HCT116 (cell line): ENCODE results near the gene ILRUN. TPM values are rescaled to one million over a fixed set of nuclear protein-coding genes. Genes with fewer than 3 reads are reported as not detected.
A peak's percentile ranks its signal among the peaks of the same experiment; 100 is the strongest.
"Not testable (repeated sequence)": the region's sequence is repeated elsewhere in the genome, so short reads cannot be mapped to it uniquely, and the experiment has no call there.

ENCODE experiments used
- ATAC-seq: fragments of 200-7000 bp; cut with Tn5 transposase; 2 replicates; pipeline ENCODE4 v1.9.1; 2020; ENCODE audit warnings: mild to moderate bottlenecking, moderate library complexity
- BruUV-seq: library from RNA; stranded (reverse); fragments of 400-500 nt; replicated peaks from 2 replicates; lab custom pipeline; 2021; lab: Mats Ljungman, UMichigan
- CTCF ChIA-PET: fragments of 300-600 bp; sonication (Branson Sonifier 250); formaldehyde crosslinking; loops from one replicate; lab custom pipeline; 2021; ENCODE audit warnings: antibody characterized with exemption; lab: Charles Lee
- POLR2A ChIA-PET: fragments of 300-600, 350-600 bp; sonication (Branson Sonifier 250); formaldehyde crosslinking; loops from one replicate; lab custom pipeline; 2021; ENCODE audit warnings: antibody characterized with exemption; lab: Charles Lee
- RAD21 ChIA-PET, 2 experiments: fragments of 300-600 bp; sonication (Branson Sonifier 250); formaldehyde crosslinking; loops; one replicate each; lab custom pipeline; 2023; ENCODE audit warnings: low total read pairs in 2 of 2; ENCODE audit not compliant: uncharacterized antibody in 2 of 2, unreplicated experiment in 2 of 2, low non-redundant PET in 1 of 2; lab: Charles Lee
- DNase-seq: peaks from one replicate; pipeline ENCODE4 v3.0.0-alpha.2; 2010; ENCODE audit warnings: low read depth, low spot score
- H2AFZ ChIP-seq: fragments of 200-600 bp; shearing (Covaris generic), sonication (generic); 2 replicates; pipeline ENCODE4 v1.6.1; 2017; ENCODE audit warnings: low read depth, mixed run types, mixed read lengths, antibody characterized with exemption, low read length; ENCODE audit not compliant: poor library complexity, severe bottlenecking
- H3K27ac ChIP-seq: 2 replicates; pipeline ENCODE4 v1.5.1; 2012; ENCODE audit warnings: low read depth, low read length
- H3K27me3 ChIP-seq: fragments of 200-600 bp; sonication (generic); 2 replicates; pipeline ENCODE4 v1.6.1; 2016; ENCODE audit warnings: mixed run types, low read length, mixed read lengths; ENCODE audit not compliant: insufficient read depth
- H3K36me3 ChIP-seq, 2 experiments: fragments of 200-500 bp in 1 of 2; fragments of 200-600 bp in 1 of 2; sonication (Bioruptor generic) in 1 of 2; sonication (generic) in 1 of 2; 2 replicates each; pipeline versions ENCODE4 v1.5.1 to v1.6.1; 2014 to 2016; ENCODE audit warnings: low read length in 2 of 2, inconsistent platforms in 1 of 2, mixed read lengths in 1 of 2, mixed run types in 1 of 2; ENCODE audit not compliant: insufficient read depth in 2 of 2, control insufficient read depth in 1 of 2
- H3K4me1 ChIP-seq, 2 experiments: fragments of 200-600 bp in 1 of 2; sonication (generic) in 1 of 2; 2 replicates each; pipeline versions ENCODE4 v1.5.1 to v1.6.1; 2012 to 2017; ENCODE audit warnings: low read length in 2 of 2, inconsistent platforms in 1 of 2, mild to moderate bottlenecking in 1 of 2, mixed read lengths in 1 of 2, mixed run types in 1 of 2, moderate library complexity in 1 of 2; ENCODE audit not compliant: insufficient read depth in 2 of 2, control insufficient read depth in 1 of 2
- H3K4me2 ChIP-seq: fragments of 200-600 bp; sonication (generic); 2 replicates; pipeline ENCODE4 v1.6.1; 2017; ENCODE audit warnings: mixed run types, low read length, mixed read lengths
- H3K4me3 ChIP-seq, 2 experiments: fragments of 200-600 bp in 1 of 2; sonication (generic) in 1 of 2; replicated peaks in 1 of 2; 2 replicates each; pipeline ENCODE4 v1.5.1; 2011 to 2016; ENCODE audit warnings: low read length in 2 of 2, control low read depth in 1 of 2, low read depth in 1 of 2, mild to moderate bottlenecking in 1 of 2, mixed read lengths in 1 of 2, mixed run types in 1 of 2
- H3K79me2 ChIP-seq: fragments of 200-600 bp; sonication (generic); 2 replicates; pipeline ENCODE4 v1.6.1; 2017; ENCODE audit warnings: mild to moderate bottlenecking, mixed run types, low read length, moderate library complexity, mixed read lengths; ENCODE audit not compliant: insufficient read depth
- H3K9ac ChIP-seq: fragments of 200-600 bp; sonication (generic); 2 replicates; pipeline ENCODE4 v1.6.1; 2016; ENCODE audit warnings: low read length, mixed read lengths
- H3K9me2 ChIP-seq: fragments of 200-600 bp; sonication (generic), shearing (Covaris generic); 2 replicates; pipeline ENCODE4 v1.6.1; 2017; ENCODE audit warnings: mixed run types, mild to moderate bottlenecking, moderate library complexity; ENCODE audit not compliant: insufficient read depth
- H3K9me3 ChIP-seq, 2 experiments: fragments of 200-500 bp in 1 of 2; fragments of 200-600 bp in 1 of 2; sonication (Bioruptor generic) in 1 of 2; sonication (generic) in 1 of 2; 2 replicates each; pipeline ENCODE4 v1.6.1; 2014 to 2017; ENCODE audit warnings: low read length in 2 of 2, mixed read lengths in 2 of 2, inconsistent platforms in 1 of 2, low read depth in 1 of 2, mild to moderate bottlenecking in 1 of 2, mixed run types in 1 of 2, moderate library complexity in 1 of 2; ENCODE audit not compliant: control insufficient read depth in 1 of 2, insufficient read depth in 1 of 2
- H4K20me1 ChIP-seq: fragments of 200-600 bp; sonication (generic), shearing (Covaris generic); 2 replicates; pipeline ENCODE4 v1.6.1; 2017; ENCODE audit warnings: mixed run types, mild to moderate bottlenecking, moderate library complexity; ENCODE audit not compliant: insufficient read depth
- ATF3 ChIP-seq: IDR thresholded peaks from 2 replicates; pipeline ENCODE4 v1.6.1; 2012
- CEBPB ChIP-seq: IDR thresholded peaks from 2 replicates; pipeline ENCODE4 v1.6.1; 2012; ENCODE audit warnings: low read depth
- ELF1 ChIP-seq: IDR thresholded peaks from 2 replicates; pipeline ENCODE4 v1.6.1; 2012; ENCODE audit warnings: low read depth, borderline replicate concordance
- EZH2 ChIP-seq: fragments of 200-600 bp; sonication (generic); IDR thresholded peaks from 2 replicates; pipeline ENCODE4 v1.6.1; 2017; ENCODE audit warnings: antibody characterized with exemption, mixed run types
- JUND ChIP-seq: IDR thresholded peaks from 2 replicates; pipeline ENCODE4 v1.6.1; 2012
- SIN3A ChIP-seq: IDR thresholded peaks from 2 replicates; pipeline ENCODE4 v1.6.1; 2012; ENCODE audit warnings: low read depth
- TCF7L2 ChIP-seq: IDR thresholded peaks from 2 replicates; pipeline ENCODE4 v1.7.0; 2011; ENCODE audit warnings: borderline replicate concordance, inconsistent platforms; ENCODE audit not compliant: insufficient read depth, insufficient read length; ENCODE audit errors: extremely low read depth
- YY1 ChIP-seq: IDR thresholded peaks from 2 replicates; pipeline ENCODE4 v1.6.1; 2011; ENCODE audit warnings: low read length, low read depth, moderate library complexity, mild to moderate bottlenecking; ENCODE audit not compliant: insufficient replicate concordance; ENCODE audit errors: extremely low read depth
- intact Hi-C: fragments of 100-400 bp; cut with micrococcal nuclease; formaldehyde crosslinking; loops from 2 replicates; pipeline ENCODE4 v1.10.0; 2022
- total RNA-seq: library from RNA; stranded (reverse); gene quantifications from one replicate; pipeline ENCODE4 v1.2.1, GENCODE V29; 2021; ENCODE audit not compliant: unreplicated experiment

The ILRUN gene
- total RNA-seq, 1 experiment from 2014 or later = 51.9 TPM

GRCh38 chr6:34679552-34680253, 16.9 kb downstream of the ILRUN start:
- H3K36me3 ChIP-seq = no peaks in the 10 kb centered on the region
- no peak overlapping the region for H2AFZ ChIP-seq
- no peak overlapping the region for H3K4me3 ChIP-seq
- CTCF ChIA-PET = no interaction called here
- H4K20me1 ChIP-seq = 0 out of 2 replicates have a peak, but pooled peaks cover 2% of the 10 kb centered on the region
- TF ChIP-seq JUND = no peak
- no peaks in the 10 kb centered on the region for H3K9me2 ChIP-seq
- no peak for DNase-seq
- H3K9ac ChIP-seq = no peak overlapping the region
- no peak overlapping the region for H3K4me2 ChIP-seq
- H3K27me3 ChIP-seq = no peaks in the 10 kb centered on the region
- BruUV-seq = no TSS peak
- peaks cover 87% of the 10 kb centered on the region for H3K79me2 ChIP-seq
- no peaks in the 10 kb centered on the region for H3K9me3 ChIP-seq
- 0 out of 2 replicates have a peak, but pooled peaks have one; percentile 30 for ATAC-seq
- RAD21 ChIA-PET = no interaction called here
- H3K27ac ChIP-seq = no peak overlapping the region
- H3K4me1 ChIP-seq = peaks cover 24 to 34% of the 10 kb centered on the region in 2 experiments
- intact Hi-C loops = no loop called here
- POLR2A ChIA-PET = no interaction called here

- no peak overlapping the region for H3K4me2 ChIP-seq
- POLR2A ChIA-PET = no interaction called here
- no peak for TF ChIP-seq SIN3A
- TF ChIP-seq YY1 = no peak
- TF ChIP-seq TCF7L2 = no peak
- TF ChIP-seq EZH2 = no peak
- no peak for TF ChIP-seq CEBPB
- TF ChIP-seq ATF3 = no peak
- no peak for TF ChIP-seq ELF1
- TF ChIP-seq, all 23 proteins: peak for 0
- Histone ChIP-seq H4K20me1 (no peaks in the 10 kb centered on the region), H3K4me3 (no peak overlapping the region), H3K79me2 (peaks cover 93% of the 10 kb centered on the region), H3K9me3 (no peaks in the 10 kb centered on the region), H3K9ac (no peak overlapping the region), H2AFZ (no peak overlapping the region), H3K9me2 (no peaks in the 10 kb centered on the region), H3K27me3 (no peaks in the 10 kb centered on the region), H3K36me3 (no peaks in the 10 kb centered on the region), H3K27ac (no peak overlapping the region), H3K4me1 (peaks cover 42 to 59% of the 10 kb centered on the region in 2 experiments)
- BruUV-seq = no TSS peak
- RAD21 ChIA-PET = no interaction called here
- intact Hi-C loops = no loop called here
- ATAC-seq (no peak), DNase-seq (no peak)
- CTCF ChIA-PET = no interaction called here
Measured at GRCh38 chr6:34676140-34676539, 20.4 kb downstream of the ILRUN start.

- H3K4me3 ChIP-seq, intact Hi-C loops, ATAC-seq, H3K9me2 ChIP-seq, H3K36me3 ChIP-seq, H3K27me3 ChIP-seq, DNase-seq, H4K20me1 ChIP-seq, H3K9ac ChIP-seq, BruUV-seq, CTCF ChIA-PET, H3K27ac ChIP-seq, H2AFZ ChIP-seq, POLR2A ChIA-PET, H3K9me3 ChIP-seq: not testable (repeated sequence)
- RAD21 ChIA-PET = interaction anchor here in 1 of 2 experiments (0.6 kb wide), 1 partner anchor 511 kb away, joined by 5 read pairs; no protein-coding TSS in a partner anchor
- peaks cover 93% of the 10 kb centered on the region for H3K79me2 ChIP-seq
- H3K4me2 ChIP-seq = 0 out of 2 replicates have a peak overlapping the region, but pooled peaks have one; percentile 47
- peaks cover 30 to 48% of the 10 kb centered on the region in 2 experiments for H3K4me1 ChIP-seq
Measured at GRCh38 chr6:34674930-34675329, 21.6 kb downstream of the ILRUN start.
